Stimulated activated CD4-positive, alpha-beta T cell treated with anti-CD3 and anti-CD28 coated beads, Interleukin-2, amount 100 ng/mL, for 24 hours (primary cell): ENCODE measurements around the gene CPLX1.
A peak's percentile ranks its signal among the peaks of the same experiment; 100 is the strongest.

ENCODE experiments used
- DNase-seq, 2 donors: peaks; one replicate each; pipeline ENCODE4 v3.0.0-alpha.2; 2020

The CPLX1 gene

DNA sequence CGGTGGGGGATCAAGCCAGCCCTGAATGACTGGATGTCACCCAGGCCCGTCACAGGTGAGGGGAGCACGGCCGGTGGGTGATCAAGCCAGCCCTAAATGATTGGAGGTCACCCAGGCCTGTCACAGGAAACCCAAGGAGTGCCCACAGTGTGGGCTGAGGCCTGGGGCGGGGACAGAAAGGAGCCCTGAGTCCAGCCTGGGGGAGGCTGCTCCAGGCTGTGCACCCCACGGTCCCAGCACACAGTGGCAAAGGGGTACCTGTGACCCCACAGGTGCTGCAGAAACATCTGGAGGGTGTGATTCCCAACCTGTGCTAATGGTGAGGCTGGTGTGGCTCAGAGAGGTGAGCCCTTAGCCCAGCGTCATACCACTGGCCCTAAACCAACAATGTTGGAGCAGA lies 6.2 kb upstream of the CPLX1 start:
- no peak for DNase-seq

DNA sequence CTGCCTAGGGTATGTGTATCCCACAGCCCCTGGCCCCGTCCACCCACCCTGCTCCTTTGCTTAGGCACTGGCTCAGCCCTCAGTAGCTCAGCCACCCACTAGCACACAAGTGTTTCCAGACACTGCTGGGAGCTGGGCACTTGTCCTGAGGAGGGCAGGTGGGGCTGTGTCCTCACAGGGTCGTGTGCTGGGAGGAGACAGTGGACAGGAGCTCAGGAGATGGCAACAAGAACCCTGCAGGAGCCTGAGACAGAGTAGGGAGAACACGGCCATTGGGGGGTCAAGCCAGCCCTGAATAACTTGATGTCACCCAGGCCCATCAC lies 5.5 kb upstream of the CPLX1 start:
- no peak for DNase-seq

DNA sequence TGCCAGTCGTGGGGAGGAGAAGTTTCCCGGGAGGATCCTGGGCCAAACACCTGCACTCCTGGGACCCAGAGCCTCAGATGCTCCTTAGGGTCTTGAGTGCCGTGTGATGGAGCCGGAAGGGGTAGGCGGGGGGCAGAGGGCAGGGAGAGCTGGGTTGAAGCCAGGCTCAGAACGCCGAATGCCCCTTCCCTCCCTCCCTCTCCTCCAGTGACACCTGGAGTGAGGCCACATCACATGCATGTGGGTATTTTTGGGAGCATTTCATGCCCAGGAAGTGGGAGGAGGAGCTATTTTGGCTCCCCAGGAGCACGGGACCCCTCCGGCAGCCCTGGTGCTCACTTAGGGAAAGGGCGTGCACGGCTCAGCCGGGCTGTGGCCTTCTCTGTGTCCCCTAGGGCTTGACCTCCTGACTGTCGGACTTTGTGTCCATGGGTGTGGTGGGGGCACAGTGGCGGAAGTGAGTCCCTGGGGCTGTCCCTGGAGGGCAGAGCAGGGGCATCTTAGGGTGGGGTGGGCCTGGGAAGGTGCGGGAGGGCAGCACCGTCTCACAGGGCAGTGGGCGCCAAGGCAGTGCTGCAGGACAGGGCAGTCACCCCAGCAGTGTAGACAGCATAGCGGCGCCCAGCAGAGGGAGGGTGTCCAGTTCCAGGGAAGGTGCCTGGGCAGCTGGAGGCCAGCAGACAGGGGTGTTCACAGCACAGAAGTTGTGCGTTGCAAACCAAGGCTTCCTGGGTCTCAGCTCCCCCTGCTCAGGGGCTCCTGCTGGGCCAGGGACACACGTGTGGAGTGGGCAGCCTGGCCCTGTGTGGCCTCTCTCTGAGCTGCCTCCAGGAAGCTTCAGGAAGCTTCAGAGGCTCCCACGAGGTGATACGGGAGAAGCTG lies 4.9 kb upstream of the CPLX1 start:
- no peak for DNase-seq

DNA sequence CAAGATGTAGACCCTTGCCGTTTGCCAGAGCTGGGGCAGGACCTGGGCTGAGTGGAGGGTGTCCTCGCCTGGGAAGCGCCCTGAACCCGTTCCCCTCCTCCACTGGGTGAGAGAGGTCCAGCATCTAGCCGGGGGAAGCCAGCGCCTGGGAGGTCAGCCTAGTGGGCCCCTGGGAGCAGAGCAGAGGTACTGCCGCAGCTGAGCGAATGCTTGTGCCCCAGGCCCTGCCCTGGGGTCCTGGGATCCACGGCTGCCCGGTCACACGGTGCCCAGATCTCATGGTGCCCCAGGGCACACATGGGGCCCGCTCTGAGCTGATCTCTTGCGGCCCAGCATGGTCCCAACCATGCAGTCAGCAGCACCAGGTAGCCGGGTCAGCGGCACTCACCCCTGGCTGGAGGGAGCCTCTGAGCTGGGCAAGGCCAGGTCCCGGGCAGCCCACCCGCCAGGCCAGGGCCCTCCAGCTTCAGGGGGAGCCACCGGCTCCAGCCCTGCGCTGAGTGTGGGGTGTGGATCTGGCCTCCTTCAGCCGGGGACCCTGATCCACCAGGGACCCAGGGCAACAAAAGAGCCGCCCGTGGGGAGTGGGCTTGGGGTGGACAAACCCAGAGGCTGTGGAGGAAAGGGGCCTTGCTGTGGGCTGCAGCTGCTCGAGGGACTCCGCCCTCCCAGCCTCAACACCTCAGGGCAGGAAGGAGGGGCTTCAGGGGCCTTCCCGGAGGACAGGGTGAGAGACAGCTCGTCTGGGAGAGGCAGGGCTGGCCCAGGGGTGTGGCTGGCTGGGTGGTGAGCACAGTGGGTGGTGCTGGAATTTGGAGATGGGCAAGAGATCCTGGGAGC lies 4.1 kb upstream of the CPLX1 start:
- DNase-seq, result no peak

DNA sequence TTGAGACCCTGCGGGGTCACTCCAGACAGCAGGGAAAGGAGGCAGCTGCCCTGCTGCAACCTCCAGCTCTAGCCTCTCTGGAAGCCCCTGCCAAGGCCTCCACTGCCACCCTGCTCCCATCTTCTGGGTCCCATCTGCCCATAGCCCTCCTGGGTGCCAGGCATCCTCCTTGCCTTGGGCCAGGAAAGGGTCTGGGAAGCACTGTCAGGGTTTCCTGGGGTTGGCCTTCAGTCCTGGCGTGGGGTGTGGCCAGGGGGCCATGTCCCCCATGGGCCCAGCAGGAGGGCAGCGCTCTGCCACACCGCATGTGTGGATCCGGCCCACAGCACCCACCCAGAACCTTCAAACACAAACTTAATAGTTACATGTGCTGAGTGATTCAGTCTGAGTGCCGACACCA lies 3.4 kb upstream of the CPLX1 start:
- no peak for DNase-seq

DNA sequence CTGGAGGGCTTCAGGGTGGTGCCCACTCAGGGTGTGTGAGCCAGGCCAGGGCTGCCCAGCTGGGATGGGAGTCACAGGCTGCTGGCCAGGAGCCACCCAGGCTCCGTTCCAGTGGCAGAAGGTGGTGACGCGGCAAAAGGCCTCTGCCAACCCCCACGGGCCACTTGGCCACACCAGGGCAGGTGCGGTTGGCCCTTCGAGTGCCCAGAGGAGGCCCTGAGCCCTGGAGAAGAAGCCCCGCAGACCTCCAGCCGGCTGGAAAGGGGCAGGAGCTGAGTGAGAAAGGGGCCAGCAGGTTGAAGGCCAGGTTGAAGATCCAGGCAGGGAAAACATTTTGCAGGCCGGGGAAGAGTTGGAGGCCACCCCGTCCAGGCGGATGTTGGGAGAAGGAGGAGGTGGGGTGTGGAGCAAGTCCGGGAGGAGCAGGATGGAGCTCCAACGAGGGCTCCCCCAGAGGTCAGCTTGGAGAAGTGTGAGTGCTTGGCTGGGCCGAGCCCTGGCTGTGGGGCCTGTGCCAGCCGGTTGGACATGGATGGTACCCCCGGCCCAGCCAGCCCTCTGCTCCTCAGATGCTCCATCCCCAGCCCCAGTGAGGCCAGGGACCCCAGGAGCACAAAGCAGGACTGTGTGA lies 2.8 kb upstream of the CPLX1 start:
- DNase-seq, result no peak

DNA sequence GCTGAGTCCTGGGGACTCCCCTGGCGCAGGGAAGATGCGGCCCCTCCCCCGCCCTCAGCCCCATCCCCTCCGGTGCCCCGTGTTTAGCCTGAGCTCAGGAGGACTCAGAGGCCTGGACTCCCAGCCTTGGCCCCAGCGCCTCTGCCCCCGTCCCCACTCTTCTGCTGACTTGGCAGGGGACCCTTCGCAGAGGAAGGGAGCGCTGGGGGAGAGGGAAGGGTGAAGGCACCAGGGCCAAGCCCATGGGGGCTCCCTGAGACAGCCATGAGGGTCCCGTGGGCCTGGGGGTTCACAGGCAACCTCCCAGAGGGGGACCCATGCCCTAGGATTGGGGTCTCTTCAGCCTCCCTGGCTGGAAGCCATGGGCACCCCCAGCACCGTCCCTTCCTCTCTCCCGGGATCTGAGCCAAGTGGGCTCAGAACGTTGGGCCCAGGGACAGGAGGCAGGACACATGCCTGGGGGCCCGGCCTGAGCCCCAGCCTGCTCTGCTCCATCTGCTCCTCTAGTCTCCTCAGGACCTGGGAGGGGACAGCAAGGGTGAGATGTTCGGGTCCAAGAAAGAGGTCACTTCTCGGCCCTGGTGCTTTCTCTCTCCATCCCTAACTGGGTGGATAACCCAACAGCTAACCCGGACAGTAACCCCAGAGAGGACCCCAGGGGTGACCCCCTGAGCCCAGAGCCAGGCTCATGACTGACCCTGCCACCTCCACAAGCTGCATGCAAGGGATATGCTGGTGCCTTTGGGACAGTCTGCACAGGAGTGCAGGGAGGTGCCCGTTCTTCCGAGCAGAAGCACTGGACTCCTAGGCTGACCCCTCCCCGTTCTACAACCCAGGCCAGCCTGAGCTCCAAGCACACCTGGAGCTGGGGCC lies 1.5 kb upstream of the CPLX1 start:
- DNase-seq, result no peak

DNA sequence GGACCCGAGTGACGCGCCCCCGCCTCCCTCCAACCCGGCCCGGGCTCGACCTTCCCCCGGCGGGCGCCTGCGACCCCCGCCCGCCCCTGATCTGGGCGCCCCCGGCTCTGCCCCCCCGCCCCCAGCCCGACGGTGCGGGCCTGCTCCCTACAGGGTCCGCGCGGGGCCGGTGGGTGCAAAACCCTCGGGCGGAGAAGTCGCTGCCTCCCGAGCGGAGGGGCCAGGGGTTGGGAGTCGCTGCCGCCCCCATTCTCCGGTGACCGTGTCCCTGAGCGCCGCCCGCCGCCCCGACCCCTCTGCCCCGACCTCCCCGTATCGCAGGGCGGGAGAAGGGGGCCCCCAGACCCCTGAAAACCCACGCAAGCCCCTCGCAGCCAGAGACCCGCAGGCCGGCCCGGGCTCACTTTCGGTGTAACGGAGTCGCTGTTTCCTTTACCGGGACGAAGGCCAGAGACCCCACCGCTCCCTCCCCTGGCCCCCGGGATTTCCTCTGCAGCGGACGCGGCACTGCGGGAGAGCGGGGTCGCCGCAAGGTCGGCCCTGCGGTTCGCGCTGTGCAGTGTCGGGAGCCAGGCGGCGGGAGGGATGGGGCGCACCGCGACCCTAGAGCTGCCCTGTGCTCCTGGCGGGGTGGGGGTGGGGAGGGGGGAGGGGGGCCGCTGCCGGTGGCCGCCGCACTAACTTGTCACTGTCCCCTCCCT lies 729 bp upstream of the CPLX1 start:
- DNase-seq, result no peak

DNA sequence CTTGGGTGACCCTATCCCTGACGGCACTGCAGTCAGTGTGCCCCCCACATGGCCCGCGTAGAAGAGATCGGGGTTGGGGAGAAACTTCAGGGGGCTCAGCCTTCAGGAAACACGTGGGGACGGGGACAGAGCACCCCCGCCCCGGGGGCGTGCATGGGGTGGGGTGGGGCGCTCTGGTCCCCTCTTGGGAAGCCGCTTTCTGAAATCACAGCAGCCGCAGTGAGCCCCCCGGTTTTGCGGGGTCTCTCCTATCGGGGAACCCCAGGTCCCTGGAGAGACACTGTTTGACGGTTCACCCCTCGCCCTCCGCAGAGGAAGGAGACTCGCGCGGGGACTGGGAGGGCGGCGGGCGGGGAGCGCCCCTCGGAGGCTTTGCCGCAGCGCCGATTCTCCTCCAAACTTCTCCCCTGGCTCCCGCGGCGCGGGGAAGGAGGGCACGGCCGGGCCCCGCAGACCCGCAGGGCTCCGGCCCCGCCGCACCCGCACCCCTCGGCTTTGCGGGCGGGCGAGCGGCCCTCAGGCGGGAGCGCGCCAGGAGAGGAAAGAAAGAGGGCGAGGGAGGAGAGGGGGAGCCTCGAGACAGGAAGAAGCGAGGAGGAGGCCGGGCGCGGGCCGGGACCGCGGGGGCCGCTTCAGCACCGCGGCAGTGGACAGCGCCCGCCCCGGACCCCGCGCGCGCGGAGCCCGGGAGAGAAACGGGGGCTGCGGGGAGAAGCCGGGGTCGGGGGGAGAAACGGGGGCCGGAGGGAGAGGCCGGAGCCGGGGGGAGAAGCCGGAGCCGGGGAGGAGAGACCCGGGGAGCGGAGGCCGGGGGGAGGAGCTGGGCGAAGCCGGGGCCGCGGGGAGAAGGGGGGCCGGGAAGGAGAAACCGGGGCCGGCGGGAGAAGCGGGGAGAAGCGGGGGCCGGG lies 612 bp downstream of the CPLX1 start:
- peak in 1 of 2 donors; percentile 35 for DNase-seq

DNA sequence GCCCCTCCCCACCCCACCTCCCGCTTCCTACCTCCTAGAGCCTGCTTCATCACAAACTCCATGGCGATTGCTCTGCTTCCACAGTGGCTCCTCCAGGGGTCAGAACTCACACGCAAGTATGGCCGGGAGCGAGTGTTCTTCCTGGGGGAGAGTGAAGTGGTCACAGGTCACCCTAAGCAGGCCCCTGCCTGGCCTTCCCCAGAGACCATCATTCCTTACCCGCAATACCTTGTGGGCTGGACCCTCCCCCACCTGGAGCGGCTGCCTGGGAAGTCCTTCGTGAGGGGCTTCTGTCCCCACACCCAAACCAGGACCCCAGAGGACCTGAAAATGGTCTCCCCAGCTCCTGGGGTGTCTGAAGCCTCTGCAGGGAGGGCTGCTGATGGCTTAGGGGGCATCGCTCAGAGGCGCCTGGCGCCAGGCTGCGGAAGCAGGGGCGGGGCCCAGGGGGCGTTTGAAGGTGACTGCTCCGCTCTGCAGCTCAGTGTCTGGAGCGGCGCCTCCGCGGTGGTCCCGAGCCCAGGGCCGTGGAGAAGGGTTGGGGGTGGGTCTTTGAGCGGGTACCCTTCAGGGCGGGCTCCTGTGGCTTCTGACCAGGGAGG lies 1.4 kb downstream of the CPLX1 start:
- DNase-seq, result no peak

DNA sequence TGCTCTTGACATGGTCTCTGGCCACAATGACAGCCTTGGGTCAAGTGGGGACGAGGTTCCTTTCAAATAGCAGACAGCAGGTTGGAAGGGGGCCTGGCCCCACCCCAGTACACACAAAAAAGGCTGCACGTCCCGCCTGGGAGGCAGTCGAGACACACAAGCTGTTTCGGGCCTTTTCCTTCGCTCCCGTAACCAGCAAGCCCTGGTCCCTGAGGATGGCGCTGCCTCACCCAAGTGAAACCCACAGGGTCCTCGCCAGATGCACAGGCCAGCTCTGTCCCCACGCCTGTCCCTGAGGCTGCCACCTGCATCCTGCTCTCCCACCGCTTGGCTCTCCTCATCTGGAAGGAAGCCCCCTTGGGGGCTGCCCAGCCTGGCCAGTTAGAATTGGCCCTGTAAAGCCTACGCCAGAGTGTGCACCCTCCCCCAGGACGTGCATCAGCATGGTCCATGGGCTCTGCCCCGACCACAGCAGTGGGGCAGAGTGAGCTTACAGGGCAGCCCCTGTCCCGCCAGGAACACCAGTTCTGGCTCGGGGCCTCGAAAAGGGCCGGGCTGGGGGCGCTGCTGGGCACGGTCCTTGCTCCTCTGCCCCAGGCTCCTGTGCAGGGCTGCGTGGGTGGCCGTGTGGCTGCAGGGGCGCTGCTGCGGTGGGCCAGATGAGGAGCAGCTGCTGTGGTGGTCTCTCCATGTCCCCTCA lies 2.0 kb downstream of the CPLX1 start:
- DNase-seq, result no peak

DNA sequence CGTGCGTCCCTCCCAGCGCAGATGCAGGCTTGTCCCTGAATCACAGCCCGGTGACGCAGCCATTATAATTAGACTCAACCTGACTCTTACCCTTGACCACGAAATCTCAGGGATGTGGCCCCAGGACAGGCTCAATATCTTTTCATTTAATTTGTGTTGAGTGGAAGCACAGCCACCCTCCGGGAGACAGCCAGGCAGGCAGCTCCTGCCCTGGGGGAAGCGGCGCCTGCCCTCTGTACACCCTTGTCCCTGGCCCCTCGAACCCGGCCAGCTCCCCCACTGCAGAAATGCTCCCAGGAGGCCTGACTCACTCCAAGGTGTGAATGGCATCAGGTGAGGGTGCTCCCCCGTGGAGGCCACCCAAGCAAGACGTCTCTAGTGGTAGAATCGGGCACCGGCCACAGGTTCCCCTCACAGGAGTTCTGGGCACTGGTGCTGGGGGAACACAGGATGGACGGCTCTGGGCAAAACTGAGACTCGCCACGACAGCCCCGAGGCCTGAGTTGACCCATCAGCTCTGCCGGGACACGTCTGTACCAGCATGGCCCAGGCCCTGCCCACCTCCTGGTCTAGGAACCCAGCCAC lies 2.7 kb downstream of the CPLX1 start:
- no peak for DNase-seq

DNA sequence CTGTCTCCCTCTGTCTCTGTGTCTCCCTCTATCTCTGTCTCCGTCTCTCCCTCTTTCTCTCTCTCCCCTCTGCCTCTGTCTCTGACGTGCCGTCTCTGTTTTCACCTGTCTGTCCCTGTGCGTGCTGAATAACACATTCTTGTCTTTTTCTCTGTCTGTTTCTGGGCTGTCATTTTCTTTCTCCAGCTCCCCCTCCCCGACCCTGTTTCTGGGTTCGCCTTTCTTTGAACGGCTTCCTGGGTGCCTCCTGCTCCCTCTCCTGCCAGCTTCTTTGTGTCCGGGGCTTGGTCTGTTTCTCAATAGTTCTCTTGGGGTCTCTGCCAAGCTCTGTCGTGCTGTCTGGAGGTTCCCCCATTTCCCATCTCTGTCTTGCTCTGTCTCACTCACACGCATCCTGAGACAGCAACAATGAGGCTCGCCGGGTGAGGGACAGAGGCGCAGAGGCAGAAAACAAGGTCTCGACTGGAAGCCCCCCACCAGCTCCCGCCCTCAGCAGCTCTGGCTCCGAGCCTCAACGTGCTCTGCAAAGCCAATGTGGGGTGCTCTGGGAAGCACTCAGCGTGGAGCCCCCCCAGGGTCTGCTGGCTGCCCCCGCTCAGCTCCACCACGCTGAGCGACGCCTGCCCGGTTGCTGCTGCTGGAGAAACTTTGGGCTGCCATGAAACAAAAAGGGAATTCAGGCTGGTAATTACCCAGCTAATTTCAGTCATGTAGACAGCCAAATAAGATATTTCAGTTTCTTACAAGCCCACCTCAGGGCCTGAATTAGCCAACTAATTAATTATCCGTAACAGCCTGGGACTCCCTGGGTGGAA lies 3.4 kb downstream of the CPLX1 start:
- no peak for DNase-seq

DNA sequence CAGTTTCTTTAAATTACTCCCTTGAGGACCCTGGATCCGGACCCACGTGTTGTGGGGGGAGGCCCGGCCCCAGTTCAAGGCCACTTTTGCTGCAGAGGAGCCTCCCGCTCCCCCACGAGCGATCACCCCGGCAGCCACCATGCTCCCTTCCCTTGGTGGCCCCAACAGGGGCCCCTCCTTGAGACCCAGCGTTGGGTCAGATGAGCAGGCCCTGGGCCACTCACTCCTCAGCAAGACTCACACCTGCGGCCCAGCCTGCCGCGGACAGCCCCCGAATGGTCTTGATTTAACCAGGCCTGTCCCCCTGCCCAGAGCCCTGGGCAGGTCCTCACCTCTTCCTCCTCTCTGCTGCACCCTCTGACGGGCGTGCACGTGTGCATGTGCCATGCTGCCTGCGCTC lies 4.3 kb downstream of the CPLX1 start:
- no peak for DNase-seq

DNA sequence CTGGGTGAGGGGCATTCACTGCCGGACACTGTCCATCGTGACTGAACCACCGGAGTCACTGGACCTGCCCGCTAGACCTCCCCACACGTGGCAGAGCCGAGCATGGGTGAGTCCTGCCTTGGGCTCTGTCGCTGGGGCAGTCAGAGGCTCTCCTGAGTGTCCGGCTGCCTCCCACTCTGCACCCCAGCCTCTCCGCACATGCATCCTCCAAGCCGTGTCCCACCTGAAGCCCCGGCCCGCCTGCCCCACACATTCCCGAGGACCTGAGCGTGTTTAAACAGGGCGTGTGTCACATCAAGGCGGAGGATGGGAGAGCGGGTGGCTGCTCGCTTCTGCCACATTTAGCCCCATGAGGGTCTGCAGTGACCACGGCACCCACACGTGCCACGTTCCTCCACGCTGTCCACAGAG lies 4.7 kb downstream of the CPLX1 start:
- no peak for DNase-seq

DNA sequence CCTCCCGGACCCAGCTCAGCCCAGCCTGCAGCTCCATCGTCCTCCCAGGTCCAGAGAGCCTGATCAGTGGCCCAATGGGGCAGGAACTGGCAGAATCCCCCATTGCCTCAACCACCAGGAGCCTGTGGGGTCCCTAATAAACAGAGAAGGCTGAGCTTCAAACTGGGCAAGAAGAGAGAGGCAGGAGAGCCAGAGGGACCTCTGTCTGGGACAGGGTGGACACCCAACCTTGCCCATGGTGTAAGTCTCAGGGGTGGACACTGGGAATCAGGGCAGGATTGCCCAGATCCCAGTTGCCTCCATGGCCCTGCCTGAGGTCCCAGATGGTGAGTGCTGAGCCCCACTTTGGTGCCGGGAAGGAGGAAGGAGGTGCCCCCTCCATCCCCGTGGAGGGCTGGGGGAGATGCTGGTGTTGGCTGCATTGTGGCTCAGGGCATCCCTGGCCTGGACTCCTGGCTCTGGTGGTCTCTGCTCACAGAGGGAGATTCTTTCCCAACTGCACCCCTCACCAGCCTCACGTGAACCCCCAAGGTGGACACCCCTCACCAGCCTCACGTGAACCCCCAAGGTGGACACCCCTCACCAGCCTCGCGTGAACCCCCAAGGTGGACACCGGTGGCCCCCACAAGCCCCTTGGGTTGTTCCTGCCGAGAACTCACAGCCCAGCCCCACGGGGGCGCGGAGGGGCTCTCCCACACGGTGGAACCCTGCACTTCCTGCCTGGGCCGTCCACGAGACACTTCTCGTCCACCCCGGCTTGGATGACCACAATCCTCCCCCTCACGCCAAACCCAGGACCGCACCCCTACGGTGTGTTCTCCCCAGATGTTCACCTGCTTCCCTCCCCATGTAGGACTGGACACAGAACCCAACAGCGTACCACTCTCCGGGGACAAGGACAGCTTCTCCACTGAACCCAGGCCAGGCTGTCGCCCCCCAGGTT lies 5.4 kb downstream of the CPLX1 start:
- no peak for DNase-seq
